Gastrocnemius medialis (tissue), 4 donors: ENCODE measurements around the gene CYTH4.

Source experiments
- POLR2A ChIP-seq, 2 donors: fragments of 450-650 bp; IDR thresholded peaks; one replicate each; pipeline ENCODE4 v1.6.1; 2017; ENCODE audit warnings: antibody characterized with exemption in 2 of 2, mild to moderate bottlenecking in 2 of 2, moderate library complexity in 2 of 2
- TF ChIP-seq, protein P1 (sequence below), 5 experiments: fragments of 450-650 bp in 3 of 5; fragments of 200-600 bp in 2 of 5; sonication (generic) in 2 of 5; IDR thresholded peaks in 4 of 5; conservative IDR thresholded peaks in 1 of 5; 1 replicate in 4 of 5; 2 replicates in 1 of 5; pipeline ENCODE4 v1.5.1; 2016 to 2019; ENCODE audit warnings: antibody characterized with exemption in 5 of 5, mild to moderate bottlenecking in 3 of 5, moderate library complexity in 3 of 5

DNA sequence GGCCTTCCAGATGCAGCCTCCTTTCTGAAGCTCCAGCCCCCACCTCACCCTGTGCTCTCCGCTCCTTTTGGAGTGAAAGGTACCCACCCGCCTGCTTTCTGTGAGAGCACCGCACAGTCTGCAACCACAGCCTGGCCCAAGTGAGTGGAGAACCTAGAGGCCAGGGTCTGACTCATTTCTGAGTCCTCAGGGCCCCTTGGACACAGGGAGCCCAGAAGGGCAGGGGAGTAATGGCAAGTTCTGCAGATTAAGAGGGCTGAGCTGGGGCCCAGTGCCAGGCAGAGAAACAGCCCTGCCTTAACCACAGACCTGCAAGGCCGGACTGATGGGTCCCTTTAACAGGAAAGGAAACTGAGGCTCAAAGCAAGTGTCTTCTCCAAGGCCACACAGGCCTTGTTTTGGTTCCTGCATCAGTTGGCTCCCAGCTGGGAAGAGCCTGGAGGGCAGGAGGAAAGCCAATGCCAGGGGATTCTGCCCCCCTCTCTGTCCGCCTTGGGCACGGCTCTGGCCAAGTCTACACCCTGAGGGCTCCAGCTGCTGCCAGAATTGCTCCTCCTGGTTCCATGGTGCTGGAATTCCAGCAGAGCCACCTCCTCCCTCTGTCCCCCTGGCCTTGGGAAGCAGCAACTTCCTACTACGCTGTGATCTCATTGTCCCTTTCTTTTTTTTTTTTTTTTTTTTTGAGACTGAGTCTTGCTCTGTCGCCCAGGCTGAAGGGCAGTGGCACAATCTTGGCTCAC, 55.1 kb downstream of the CYTH4 start:
- no peak for TF ChIP-seq POLR2A (IDR thresholded peaks at IDR 0.05)
- TF ChIP-seq, protein P1, sequence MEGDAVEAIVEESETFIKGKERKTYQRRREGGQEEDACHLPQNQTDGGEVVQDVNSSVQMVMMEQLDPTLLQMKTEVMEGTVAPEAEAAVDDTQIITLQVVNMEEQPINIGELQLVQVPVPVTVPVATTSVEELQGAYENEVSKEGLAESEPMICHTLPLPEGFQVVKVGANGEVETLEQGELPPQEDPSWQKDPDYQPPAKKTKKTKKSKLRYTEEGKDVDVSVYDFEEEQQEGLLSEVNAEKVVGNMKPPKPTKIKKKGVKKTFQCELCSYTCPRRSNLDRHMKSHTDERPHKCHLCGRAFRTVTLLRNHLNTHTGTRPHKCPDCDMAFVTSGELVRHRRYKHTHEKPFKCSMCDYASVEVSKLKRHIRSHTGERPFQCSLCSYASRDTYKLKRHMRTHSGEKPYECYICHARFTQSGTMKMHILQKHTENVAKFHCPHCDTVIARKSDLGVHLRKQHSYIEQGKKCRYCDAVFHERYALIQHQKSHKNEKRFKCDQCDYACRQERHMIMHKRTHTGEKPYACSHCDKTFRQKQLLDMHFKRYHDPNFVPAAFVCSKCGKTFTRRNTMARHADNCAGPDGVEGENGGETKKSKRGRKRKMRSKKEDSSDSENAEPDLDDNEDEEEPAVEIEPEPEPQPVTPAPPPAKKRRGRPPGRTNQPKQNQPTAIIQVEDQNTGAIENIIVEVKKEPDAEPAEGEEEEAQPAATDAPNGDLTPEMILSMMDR (IDR thresholded peaks at IDR 0.05 in 4 of 5, conservative IDR thresholded peaks at IDR 0.05 in 1 of 5), result no peak
